A549 (cell line): ENCODE measurements around the gene CCT5. TPM values are rescaled to one million over a fixed set of nuclear protein-coding genes. Genes with fewer than 3 reads are reported as not detected.

ENCODE experiments used
- ATAC-seq, 2 experiments: fragments of 200-7000 bp in 1 of 2; fragments of >200 bp in 1 of 2; cut with Nextera tagmentation in 1 of 2; cut with Tn5 transposase in 1 of 2; 3 replicates each; pipeline versions ENCODE4 v1.8.0 to v1.9.1; 2018 to 2020; ENCODE audit warnings: mild to moderate bottlenecking in 1 of 2, moderate library complexity in 1 of 2
- CTCF ChIA-PET: fragments of 300-600 bp; sonication (Branson Sonifier 250); formaldehyde crosslinking; extraction: SDS; loops from one replicate; lab custom pipeline; 2021; ENCODE audit warnings: antibody characterized with exemption, inconsistent platforms; lab: Yijun Ruan, JAX
- POLR2A ChIA-PET: fragments of 350-600 bp; formaldehyde crosslinking; extraction: SDS; loops from one replicate; lab custom pipeline; 2021; ENCODE audit warnings: antibody characterized with exemption, inconsistent platforms; lab: Yijun Ruan, JAX
- DNase-seq, 2 experiments: peaks; one replicate each; pipeline versions ENCODE4 v3.0.0 to v3.0.0-alpha.2; 2011 to 2016; ENCODE audit warnings: low read depth in 1 of 2, low spot score in 1 of 2
- FAIRE-seq: peaks from 2 replicates; lab custom pipeline; 2011; peaks lifted over from hg19 to GRCh38; lab: Jason Lieb, UNC
- H3K27ac ChIP-seq, 2 experiments: fragments of >200 bp; sonication (Bioruptor Twin); formaldehyde crosslinking; 3 replicates each; pipeline ENCODE4 v1.5.1; 2016 to 2017
- H3K4me1 ChIP-seq: fragments of >200 bp; sonication (Bioruptor Twin); formaldehyde crosslinking; 3 replicates; pipeline ENCODE4 v1.6.1; 2016
- H3K4me2 ChIP-seq: fragments of >200 bp; sonication (Bioruptor Twin); formaldehyde crosslinking; 3 replicates; pipeline ENCODE4 v1.6.1; 2016
- H3K4me3 ChIP-seq: fragments of >200 bp; sonication (Bioruptor Twin); formaldehyde crosslinking; 3 replicates; pipeline ENCODE4 v1.5.1; 2016
- H3K9me3 ChIP-seq: fragments of >200 bp; sonication (Bioruptor Twin); formaldehyde crosslinking; 3 replicates; pipeline ENCODE4 v1.6.1; 2016
- ATOH8 ChIP-seq: fragments of 250-450 bp; sonication (Bioruptor Pico); IDR thresholded peaks from 2 replicates; pipeline ENCODE4 v1.5.0; 2020; ENCODE audit warnings: low read depth, mild to moderate bottlenecking, moderate library complexity
- BHLHE40 ChIP-seq: IDR thresholded peaks from 2 replicates; pipeline ENCODE4 v1.6.1; 2012; ENCODE audit warnings: low read depth, low read length, inconsistent platforms
- CBX2 ChIP-seq: fragments of 200-600 bp; sonication (generic); IDR thresholded peaks from 2 replicates; pipeline ENCODE4 v1.6.1; 2016; ENCODE audit warnings: low read depth, mild to moderate bottlenecking, borderline replicate concordance
- CBX8 ChIP-seq: fragments of 200-600 bp; sonication (generic); IDR thresholded peaks from 2 replicates; pipeline ENCODE4 v1.6.1; 2016
- CHD4 ChIP-seq: fragments of 200-600 bp; sonication (generic); IDR thresholded peaks from 2 replicates; pipeline ENCODE4 v1.6.1; 2016; ENCODE audit warnings: antibody characterized with exemption, mild to moderate bottlenecking, borderline replicate concordance
- ELK1 ChIP-seq: fragments of 150-350 bp; IDR thresholded peaks from 2 replicates; pipeline ENCODE4 v1.6.1; 2014; ENCODE audit warnings: low read depth, mild to moderate bottlenecking, low read length
- FOSL2 ChIP-seq, 2 experiments: fragments of 450-650 bp in 1 of 2; fragments of >200 bp in 1 of 2; sonication (Bioruptor Twin) in 1 of 2; formaldehyde crosslinking; IDR thresholded peaks; 2 replicates each; pipeline versions ENCODE4 v1.5.0 to v1.6.1; 2016 to 2020; ENCODE audit warnings: mild to moderate bottlenecking in 1 of 2, moderate library complexity in 1 of 2
- HDAC2 ChIP-seq: fragments of 200-600 bp; sonication (generic); IDR thresholded peaks from 2 replicates; pipeline ENCODE4 v1.6.1; 2016
- HEYL ChIP-seq: fragments of 250-450 bp; sonication (Bioruptor Pico); IDR thresholded peaks from 2 replicates; pipeline ENCODE4 v1.8.0; 2021; ENCODE audit warnings: mild to moderate bottlenecking, moderate library complexity
- HMGXB4 ChIP-seq: fragments of 250-450 bp; sonication (Bioruptor Pico); IDR thresholded peaks from 2 replicates; pipeline ENCODE4 v1.5.0; 2021; ENCODE audit warnings: mild to moderate bottlenecking, moderate library complexity, borderline replicate concordance
- HOXB13 ChIP-seq: fragments of 250-450 bp; sonication (Bioruptor Pico); IDR thresholded peaks from 2 replicates; pipeline ENCODE4 v1.5.0; 2020; ENCODE audit warnings: low read depth, mild to moderate bottlenecking, moderate library complexity
- HOXB5 ChIP-seq: fragments of 250-450 bp; sonication (Bioruptor Pico); IDR thresholded peaks from 2 replicates; pipeline ENCODE4 v1.5.0; 2020; ENCODE audit warnings: mild to moderate bottlenecking, moderate library complexity
- MAZ ChIP-seq: fragments of 150-350 bp; IDR thresholded peaks from 2 replicates; pipeline ENCODE4 v1.6.1; 2014; ENCODE audit warnings: antibody characterized with exemption, low read depth, low read length, borderline replicate concordance
- MYC ChIP-seq: IDR thresholded peaks from 2 replicates; pipeline ENCODE4 v1.6.1; 2012; ENCODE audit warnings: mild to moderate bottlenecking, inconsistent platforms, low read length, improper control_type of control experiment, borderline replicate concordance
- NFE2L2 ChIP-seq: fragments of 150-350 bp; conservative IDR thresholded peaks from 2 replicates; pipeline ENCODE4 v1.6.1; 2014; ENCODE audit warnings: low read length
- NPAS2 ChIP-seq: fragments of 250-450 bp; sonication (Bioruptor Pico); IDR thresholded peaks from 2 replicates; pipeline ENCODE4 v1.8.0; 2022; ENCODE audit warnings: mild to moderate bottlenecking, moderate library complexity, borderline replicate concordance
- NR3C1 ChIP-seq: fragments of >200 bp; sonication (Bioruptor Twin); formaldehyde crosslinking; IDR thresholded peaks from 3 replicates; pipeline ENCODE4 v1.6.1; 2017
- PBX3 ChIP-seq: IDR thresholded peaks from 2 replicates; pipeline ENCODE4 v1.6.1; 2012
- RFX5 ChIP-seq: fragments of 450-650 bp; IDR thresholded peaks from 2 replicates; pipeline ENCODE4 v1.7.1; 2014; ENCODE audit warnings: antibody characterized with exemption, mild to moderate bottlenecking, moderate library complexity
- SREBF2 ChIP-seq: fragments of 450-650 bp; IDR thresholded peaks from 2 replicates; pipeline ENCODE4 v1.6.1; 2014; ENCODE audit warnings: mild to moderate bottlenecking, moderate library complexity
- TP53 ChIP-seq: fragments of 250-450 bp; sonication (Bioruptor Pico); IDR thresholded peaks from 2 replicates; pipeline ENCODE4 v1.5.0; 2021; ENCODE audit warnings: mild to moderate bottlenecking, moderate library complexity
- USF2 ChIP-seq: fragments of 450-650 bp; IDR thresholded peaks from 2 replicates; pipeline ENCODE4 v1.6.1; 2014; ENCODE audit warnings: antibody characterized with exemption
- WGBS: methylation state at CpG from one replicate; pipeline ENCODE4 v1.1.6; 2017; ENCODE audit errors: missing lambda C conversion rate; 5-methylcytosine and 5-hydroxymethylcytosine counted together
- polyA plus RNA-seq, 4 experiments: library from polyadenylated mRNA; depleted of rRNA in 3 of 4; stranded (reverse); fragments of >200 nt; fragmentation: RNase III in 1 of 4; extraction: RNeasy Plus Mini Kit Qiagen cat#74134 plus additional on column Dnase treatment in 1 of 4; gene quantifications; 2 replicates in 3 of 4; 3 replicates in 1 of 4; pipeline ENCODE4 v1.2.3, GENCODE V29; 2011 to 2017

The CCT5 gene
- polyA plus RNA-seq, 2 of the 4 experiments (the other 2 are of a cell fraction), result 730 to 858 TPM

GRCh38 chr5:10209004-10209403 is 41.1 kb upstream of the CCT5 start:
- no peaks in the 10 kb centered on the region for H3K4me1 ChIP-seq
- ChIA-PET POLR2A (no interaction called here), CTCF (no interaction called here)
- no peak overlapping the region for H3K4me3 ChIP-seq
- TF ChIP-seq CBX2, result no peak
- TF ChIP-seq USF2, result no peak
- no peak for TF ChIP-seq HDAC2
- TF ChIP-seq MYC, result no peak
- no peak for TF ChIP-seq FOSL2 (IDR thresholded peaks at IDR 0.05)
- no peak for TF ChIP-seq FOSL2 (CRISPR knock-in tag; IDR thresholded peaks at IDR 0.05)
- no peak for TF ChIP-seq NR3C1
- no peak for TF ChIP-seq TP53
- TF ChIP-seq CBX8, result no peak
- TF ChIP-seq ELK1, result no peak
- TF ChIP-seq HEYL (CRISPR knock-in tag), result no peak
- ATAC-seq, result no peak
- H3K27ac ChIP-seq, result no peak overlapping the region
- DNase-seq, result no peak
- 91% methylated on average over 1 of the region's 1 CpG for WGBS
- FAIRE-seq, result no peak
- no peak overlapping the region for H3K4me2 ChIP-seq
- no peaks in the 10 kb centered on the region for H3K9me3 ChIP-seq

- no peak for DNase-seq
- H3K4me3 ChIP-seq, result no peak overlapping the region
- ChIA-PET CTCF (no interaction called here), POLR2A (no interaction called here)
- no peak overlapping the region for H3K4me2 ChIP-seq
- H3K4me1 ChIP-seq, result no peaks in the 10 kb centered on the region
- no peak for ATAC-seq
- H3K27ac ChIP-seq, result no peak overlapping the region
- no peak for TF ChIP-seq HMGXB4 (CRISPR knock-in tag)
- TF ChIP-seq, all 56 proteins: peak for 0
- no peak for FAIRE-seq
- no peaks in the 10 kb centered on the region for H3K9me3 ChIP-seq
- WGBS, result 76% methylated on average over 5 of the region's 5 CpGs
These were observed 36.8 kb upstream of the CCT5 start for GRCh38 chr5:10213316-10213715.

GRCh38 chr5:10214041-10214440 is 36.0 kb upstream of the CCT5 start:
- TF ChIP-seq MAZ (no peak), ATOH8 (CRISPR knock-in tag) (no peak)
- DNase-seq (no peak), FAIRE-seq (no peak), ATAC-seq (no peak)
- Histone ChIP-seq H3K4me1 (no peaks in the 10 kb centered on the region), H3K27ac (no peak overlapping the region), H3K9me3 (no peaks in the 10 kb centered on the region), H3K4me3 (no peak overlapping the region), H3K4me2 (no peak overlapping the region)
- 76% methylated on average over 2 of the region's 2 CpGs for WGBS
- CTCF ChIA-PET, result no interaction called here
- POLR2A ChIA-PET, result no interaction called here

- ChIA-PET CTCF (interaction anchor here (0.6 kb wide), 1 partner anchor 330 kb away, joined by 4 read pairs; no protein-coding TSS in a partner anchor), POLR2A (no interaction called here)
- ATAC-seq (no peak), DNase-seq (no peak), FAIRE-seq (no peak)
- no peaks in the 10 kb centered on the region for H3K9me3 ChIP-seq
- H3K4me1 ChIP-seq, result no peaks in the 10 kb centered on the region
- H3K4me2 ChIP-seq, result no peak overlapping the region
- TF ChIP-seq NPAS2 (CRISPR knock-in tag) (no peak), NR3C1 (no peak), HOXB13 (CRISPR knock-in tag) (no peak), ATOH8 (CRISPR knock-in tag) (no peak), SREBF2 (no peak), NFE2L2 (no peak), HMGXB4 (CRISPR knock-in tag) (no peak), RFX5 (no peak), HOXB5 (CRISPR knock-in tag) (no peak), BHLHE40 (no peak), TP53 (no peak), CHD4 (no peak), PBX3 (no peak)
- H3K4me3 ChIP-seq, result no peak overlapping the region
- H3K27ac ChIP-seq, result no peak overlapping the region
- 79% methylated on average over 5 of the region's 5 CpGs for WGBS
These were observed 34.7 kb upstream of the CCT5 start for GRCh38 chr5:10215366-10215765.
